IPS-NIHi11 (cell line): ENCODE data around the gene KIR3DL3.
"Not testable (repeated sequence)": the region's sequence is repeated elsewhere in the genome, so short reads cannot be mapped to it uniquely, and the experiment has no call there.

ENCODE experiments used
- DNase-seq: peaks from one replicate; pipeline ENCODE4 v3.0.0; 2012; ENCODE audit warnings: mixed read lengths, low spot score

KIR3DL3 gene

DNA sequence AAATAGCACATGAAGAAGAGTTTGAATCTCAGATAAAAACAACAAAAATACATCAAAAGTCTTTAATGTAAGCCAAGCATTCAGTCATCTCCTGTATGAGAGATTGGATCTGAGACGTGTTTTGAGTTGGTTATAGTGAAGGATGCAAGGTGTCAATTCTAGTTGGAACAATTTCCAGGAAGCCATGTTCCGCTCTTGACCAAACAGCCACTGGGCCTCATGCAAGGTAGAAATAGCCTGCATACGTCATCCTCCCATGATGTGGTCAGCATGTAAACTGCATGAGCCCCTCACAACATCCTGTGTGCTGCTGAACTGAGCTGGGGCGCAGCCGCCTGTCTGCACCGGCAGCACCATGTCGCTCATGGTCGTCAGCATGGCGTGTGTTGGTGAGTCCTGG is at the start of gene KIR3DL3:
TSS of gene KIR3DL3 (plus strand) at position 301 of the 400 bp plus-strand sequence. CDS start at position 356, 55 bp downstream.
- DNase-seq = no peak

DNA sequence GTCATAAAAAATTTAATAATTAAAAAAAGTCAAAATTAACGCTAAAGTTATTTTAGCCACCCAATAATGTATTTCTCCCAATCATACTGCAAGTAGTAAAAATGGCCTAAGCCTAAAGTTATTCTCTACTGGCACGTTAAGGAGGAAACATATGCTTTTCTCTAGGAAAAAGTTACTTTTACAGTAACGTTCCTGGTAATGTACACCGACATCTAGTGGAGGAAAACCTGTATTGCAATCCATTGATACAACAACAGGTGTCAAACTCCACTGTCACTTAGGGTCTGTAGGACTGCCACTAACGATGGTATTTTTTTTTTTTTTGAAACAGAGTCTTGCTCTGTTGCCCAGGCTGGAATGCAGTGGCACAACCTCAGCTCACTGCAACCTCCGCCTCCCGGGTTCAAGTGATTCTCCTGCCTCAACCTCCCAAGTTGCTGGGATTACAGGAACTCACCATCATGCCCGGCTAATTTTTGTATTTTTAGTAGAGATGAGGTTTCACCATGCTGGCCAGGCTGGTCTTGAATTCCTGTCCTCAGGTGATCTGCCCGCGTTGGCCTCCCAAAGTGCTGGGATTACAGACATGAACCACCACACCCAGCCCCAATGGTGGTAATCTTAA is 47.9 kb upstream of the KIR3DL3 start:
- DNase-seq = peak; percentile 61

DNA sequence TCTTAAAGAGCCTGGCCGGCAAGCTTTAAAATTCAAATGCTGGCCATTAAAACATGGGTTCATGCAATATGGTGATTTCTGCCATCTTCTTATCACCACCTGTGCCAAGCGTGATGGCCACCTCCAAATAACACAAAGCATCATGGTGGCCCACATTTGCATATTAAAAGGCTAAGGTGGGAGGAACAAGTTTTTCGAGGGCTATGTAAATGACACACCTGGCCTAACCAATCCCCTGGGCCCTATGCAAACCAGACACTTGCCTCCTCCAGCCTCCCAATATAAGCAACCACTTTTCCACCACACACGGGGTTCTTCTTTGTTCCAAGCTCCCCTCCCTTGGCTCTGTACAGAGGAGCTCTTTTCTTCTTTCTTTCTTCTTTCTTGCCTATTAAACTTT is 47.0 kb upstream of the KIR3DL3 start:
- DNase-seq = no peak

DNA sequence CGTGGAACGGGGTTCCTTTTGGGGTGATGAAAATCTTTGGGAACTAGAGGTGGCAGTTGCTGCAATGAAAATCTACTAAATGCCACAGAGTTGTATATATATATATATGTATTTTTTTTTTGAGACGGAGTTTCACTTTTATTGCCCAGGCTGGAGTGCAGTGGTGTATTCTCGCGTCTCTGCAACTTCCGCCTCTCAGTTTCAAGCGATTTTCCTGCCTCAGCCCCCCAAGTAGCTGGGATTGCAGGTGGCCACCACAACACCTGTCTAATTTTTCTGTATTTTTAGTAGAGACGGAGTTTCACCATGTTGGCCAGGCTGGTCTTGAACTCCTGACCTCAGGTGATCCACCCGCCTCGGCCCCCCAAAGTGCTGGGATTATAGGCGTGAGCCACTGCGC is 42.6 kb upstream of the KIR3DL3 start:
- DNase-seq = not testable (repeated sequence)

DNA sequence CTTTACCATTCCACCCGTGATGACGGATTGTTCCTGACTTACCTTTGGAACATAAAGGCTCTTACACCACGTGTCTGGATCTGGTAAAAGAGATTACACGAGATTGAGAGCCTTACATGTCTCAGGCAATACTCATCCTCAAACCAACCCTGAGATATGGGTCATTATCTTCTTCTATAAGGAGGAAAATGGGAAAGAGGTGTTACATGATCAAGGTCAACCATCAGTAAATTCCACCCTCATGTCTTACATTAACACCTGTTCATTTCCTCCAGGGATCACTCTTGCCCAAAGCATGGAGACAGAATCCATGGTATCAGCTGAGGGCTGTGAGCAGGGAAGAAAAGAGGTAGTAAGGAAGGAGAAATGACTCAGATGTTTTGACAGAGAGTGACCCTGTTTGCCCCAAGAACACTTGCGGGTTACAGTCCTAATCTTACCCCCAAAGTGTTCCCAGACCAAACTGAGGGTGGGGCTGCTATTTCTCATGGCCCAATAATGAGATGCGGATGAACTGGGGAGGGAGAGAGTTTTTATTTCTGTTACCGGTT is 41.9 kb upstream of the KIR3DL3 start:
- DNase-seq = no peak

DNA sequence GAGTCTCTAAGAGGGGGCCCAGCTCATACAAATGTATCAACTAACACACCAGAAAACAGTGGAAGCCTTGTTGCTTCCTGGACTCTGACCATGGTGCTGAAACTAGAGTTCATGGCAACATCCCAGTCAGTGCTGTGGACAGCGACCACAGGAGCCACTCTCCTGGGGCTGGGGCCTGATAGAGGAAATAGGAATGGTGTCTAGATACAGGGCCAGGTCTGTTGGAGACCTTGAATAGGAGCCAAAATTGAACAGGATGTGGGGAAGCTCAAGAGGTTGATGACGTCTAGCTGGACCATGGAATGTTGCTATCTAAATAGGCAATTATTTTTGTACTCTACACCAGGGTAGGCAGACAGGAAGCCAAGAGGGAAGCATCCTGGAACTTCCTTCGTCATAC is 39.7 kb upstream of the KIR3DL3 start:
- DNase-seq = peak; percentile 45

DNA sequence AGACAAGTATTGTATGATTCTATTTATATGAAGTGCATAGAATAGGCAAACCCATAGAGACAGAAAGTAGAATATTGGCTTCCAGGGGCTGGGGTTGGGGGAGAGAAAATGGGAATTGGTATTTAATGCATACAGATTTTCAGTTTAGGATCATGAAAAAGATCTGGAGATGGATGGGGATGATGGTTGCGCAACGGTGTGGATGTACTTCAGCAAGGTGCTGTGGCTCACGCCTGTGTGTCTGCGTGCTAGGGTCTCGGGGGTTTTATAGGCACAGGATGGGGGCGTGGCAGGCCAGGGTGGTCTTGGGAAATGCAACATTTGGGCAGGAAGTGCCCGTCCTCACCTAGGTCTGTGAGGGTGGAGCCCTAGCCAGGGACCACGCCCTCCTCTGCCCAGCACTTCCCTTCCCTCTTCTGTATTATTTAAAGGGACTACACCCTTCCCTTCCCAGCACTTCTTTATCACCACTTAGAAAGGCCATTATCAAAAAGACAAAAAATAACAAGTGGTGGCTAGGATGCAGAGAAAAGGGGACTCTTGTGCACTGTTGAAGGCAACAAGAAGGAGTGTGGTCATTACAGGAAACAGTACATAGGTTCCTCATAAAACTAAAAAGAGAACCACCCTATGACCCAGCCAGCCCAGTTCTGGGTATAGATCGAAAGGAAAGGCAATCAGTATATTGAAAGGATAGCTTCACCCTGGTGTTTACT is 32.5 kb upstream of the KIR3DL3 start:
- DNase-seq = no peak

DNA sequence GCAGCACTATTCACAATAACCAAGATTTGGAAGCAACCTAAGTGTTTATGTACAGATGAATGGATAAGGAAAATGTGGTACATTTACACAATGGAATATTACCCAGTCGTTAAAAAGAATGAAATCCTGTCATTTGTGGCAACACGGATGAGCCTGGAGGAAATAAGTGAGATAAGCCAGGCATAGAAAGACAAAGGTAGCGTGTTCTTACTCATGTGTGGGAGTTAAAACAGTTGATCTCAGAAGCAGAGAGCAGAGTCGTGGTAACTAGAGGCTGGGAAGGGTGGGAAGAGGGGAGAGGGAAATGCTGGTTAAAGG is 32.0 kb upstream of the KIR3DL3 start:
- DNase-seq = no peak

DNA sequence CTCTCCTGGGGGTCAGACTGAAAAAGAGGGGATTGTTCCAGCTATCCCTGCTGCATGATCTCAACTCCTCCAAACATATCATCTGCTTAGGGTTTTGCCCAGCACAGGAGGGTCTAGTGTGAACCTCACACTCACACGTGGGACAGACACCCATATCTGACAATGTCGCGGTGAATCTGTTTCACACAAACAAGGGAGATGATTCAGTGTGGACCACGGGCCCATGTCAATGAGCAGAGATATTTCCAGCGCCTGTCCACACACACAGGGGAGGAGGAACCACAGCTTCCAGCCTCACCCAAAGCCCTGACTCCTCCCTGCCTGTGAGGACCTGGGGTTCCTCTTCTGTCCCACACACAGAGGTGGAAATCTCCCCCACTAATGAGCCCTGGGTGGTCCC is 29.6 kb upstream of the KIR3DL3 start:
- DNase-seq = no peak

DNA sequence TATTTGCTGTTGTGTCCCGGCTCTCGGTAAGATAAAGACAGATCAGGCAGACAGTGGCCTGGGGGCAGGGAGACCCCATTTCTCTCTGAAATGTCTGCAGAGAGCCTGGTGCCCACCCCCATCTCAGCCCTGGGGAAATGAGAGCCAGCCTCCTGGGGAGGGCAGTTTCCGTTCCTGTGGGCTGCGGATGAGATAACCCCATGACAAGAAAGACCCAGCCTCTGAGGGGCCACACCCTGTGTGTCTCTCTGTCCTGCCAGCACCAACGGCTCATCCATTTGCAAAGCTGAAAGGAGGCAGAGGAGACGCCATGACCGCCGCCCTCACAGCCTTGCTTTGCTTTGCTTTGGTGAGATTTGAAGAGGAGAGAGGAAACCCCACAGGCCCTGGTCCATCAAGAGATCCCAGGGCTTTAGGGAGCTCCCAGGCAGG is 28.1 kb upstream of the KIR3DL3 start:
- DNase-seq = no peak

DNA sequence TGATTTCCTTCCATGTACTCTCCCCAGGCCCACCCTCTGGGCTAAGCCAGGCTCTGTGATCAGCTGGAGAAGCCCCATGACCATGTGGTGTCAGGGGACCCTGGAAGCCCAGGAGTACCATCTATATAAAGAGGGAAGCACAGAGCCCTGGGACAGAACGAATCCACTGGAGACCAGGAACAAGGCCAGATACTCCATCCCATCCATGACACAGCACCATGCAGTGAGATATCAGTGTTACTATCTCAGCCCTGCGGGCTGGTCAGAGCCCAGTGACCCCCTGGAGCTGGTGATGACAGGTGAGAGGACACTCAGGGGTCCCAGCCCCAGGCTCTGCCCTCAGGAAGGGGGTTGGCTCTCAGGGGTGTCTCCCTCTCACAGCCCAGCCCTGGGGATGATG is 27.5 kb upstream of the KIR3DL3 start:
- no peak for DNase-seq

DNA sequence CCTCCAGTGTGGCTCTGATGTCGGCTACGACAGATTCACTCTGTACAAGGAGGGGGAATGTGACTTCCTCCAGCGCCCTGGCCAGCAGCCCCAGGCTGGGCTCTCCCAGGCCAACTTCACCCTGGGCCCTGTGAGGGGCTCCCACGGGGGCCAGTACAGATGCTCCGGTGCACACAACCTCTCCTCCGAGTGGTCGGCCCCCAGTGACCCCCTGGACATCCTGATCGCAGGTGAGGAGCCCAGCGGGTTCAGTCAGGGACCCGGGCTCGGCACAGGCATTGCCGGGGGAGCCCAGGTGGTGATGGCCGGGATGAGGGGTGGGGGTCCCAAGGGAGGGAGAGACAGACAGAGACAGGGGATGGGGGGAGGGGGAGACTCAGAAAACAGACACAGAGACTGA is 26.5 kb upstream of the KIR3DL3 start:
- DNase-seq = not testable (repeated sequence)

DNA sequence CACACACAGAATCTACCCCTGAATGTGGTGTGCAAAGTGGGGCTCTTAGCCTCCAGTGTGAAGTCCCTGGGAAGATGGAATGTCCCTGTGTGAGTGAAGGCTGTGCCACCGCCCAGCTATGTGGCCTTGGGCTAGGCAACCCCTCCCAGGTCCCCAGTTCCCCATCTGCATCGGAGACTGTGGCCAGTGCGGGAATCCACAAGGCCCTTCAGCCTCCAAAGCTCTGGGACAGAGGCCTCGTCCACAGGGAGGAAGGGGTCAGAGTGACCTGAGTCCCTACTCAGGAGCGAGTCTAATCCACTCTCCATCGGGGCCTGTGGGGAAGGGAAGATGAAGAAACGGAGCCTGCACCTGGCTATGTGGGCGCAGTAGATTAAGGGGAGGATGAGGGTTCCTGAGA is 19.3 kb upstream of the KIR3DL3 start:
- no peak for DNase-seq

DNA sequence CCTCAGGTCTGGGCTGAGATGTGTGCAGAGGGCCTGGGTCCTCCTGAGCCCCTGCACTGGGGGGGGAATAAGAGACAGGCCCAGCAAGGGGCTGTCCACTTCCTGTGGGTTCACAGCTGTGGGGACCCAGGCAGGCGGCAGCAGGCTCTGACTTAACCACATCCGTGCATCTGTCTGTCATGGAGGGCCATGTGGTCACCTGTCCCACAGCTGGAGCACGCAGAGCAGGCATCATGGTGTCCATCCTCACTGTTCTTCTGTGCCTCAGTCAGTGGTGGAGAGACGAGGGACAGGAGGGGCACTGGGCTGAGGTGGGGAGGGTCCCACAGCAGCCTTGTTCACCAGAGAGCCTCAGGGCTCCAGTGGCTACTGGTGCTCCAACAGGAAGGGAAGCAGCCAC is 16.3 kb upstream of the KIR3DL3 start:
- DNase-seq = no peak

DNA sequence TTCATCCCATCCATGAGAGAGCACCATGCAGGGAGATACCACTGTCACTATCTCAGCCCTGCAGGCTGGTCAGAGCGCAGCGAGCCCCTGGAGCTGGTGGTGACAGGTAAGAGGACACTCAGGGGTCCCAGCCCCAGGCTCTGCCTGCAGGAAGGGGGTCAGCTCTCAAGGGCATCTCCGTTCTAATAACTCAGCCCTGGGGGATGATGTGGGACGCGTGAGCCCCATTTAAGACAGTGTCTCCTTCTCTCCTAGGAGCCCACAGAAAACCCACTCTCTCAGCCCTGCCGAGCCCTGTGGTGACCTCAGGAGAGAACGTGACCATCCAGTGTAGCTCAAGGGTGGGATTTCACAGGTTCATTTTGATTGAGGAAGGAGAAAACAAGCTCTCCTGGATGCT is 15.5 kb upstream of the KIR3DL3 start:
- DNase-seq = no peak

DNA sequence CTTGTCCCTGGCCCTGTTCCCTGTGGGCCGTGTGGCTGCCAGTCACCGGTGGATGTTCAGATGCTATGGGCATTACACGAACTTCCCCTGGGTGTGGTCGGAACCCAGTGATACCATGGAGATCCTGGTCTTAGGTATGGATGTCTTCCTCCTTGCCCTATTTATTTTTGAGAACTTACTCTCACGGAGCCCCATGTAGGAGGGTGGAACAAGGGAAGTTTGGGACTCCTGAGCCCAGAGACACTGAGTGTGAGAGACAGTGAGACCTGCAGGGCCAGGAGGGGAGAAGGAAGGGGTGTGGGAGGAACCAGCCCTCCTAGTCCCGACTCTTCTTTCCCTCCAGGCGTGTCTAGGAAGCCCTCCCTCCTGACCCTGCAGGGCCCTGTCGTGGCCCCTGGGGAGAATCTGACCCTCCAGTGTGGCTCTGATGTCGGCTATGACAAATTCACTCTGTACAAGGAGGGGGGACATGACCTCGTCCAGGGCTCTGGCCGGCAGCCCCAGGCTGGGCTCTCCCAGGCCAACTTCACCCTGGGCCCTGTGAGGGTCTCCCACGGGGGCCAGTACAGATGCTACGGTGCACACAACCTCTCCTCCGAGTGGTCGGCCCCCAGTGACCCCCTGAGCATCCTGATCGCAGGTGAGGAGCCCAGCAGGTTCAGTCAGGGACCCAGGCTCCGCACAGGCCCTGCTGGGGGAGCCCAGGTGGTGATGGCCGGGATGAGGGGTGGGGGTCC is 14.9 kb upstream of the KIR3DL3 start:
- DNase-seq = no peak

DNA sequence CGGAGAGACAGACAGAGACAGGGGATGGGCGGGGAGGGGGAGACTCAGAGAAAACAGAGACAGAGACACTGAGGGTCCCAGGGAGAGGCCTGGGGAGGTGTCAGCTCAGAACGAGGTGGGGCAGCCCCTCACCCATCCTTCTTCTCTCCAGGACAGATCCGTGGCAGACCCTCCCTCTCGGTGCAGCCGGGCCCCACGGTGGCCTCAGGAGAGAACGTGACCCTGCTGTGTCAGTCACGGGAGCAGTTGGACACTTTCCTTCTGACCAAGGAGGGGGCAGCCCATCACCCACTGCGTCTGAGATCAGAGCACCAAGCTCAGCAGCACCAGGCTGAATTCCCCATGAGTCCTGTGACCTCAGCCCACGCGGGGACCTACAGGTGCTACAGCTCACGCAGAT is 14.3 kb upstream of the KIR3DL3 start:
- not testable (repeated sequence) for DNase-seq

DNA sequence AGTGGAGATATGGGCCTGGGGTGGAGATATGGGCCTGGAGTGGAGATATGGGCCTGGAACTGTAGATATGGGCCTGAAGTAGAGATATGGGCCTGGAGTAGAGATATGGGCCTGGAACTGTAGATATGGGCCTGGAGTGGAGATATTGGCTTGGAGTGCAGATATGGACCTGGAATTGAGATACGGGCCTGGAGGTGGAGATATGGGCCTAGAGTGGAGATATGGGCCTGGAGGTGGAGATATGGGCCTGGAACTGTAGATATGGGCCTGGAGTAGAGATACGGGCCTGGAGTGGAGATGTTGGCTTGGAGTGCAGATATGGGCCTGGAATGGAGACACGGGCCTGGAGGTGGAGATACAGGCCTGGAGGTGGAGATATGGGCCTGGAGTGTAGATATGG is 402 bp downstream of the KIR3DL3 start:
- DNase-seq = no peak

DNA sequence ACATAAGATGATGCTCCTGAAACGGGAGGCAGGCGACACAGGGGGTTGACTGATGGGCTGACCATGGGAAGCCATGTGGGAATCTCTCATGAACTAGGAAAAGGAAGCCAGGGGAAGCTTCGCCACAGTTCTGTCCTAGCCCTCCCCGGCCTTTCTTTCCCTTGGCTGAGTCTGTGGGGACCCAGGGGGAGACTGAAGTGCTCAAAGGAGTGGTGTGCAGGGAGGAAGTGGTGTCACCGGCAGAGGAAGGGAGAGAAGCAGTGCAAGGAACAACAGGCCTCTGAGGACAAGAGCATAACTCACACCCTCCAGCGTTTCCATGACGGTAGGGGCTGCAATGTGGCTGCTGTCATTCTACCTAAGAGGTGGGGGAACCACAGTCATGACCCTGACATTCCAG is 1.1 kb downstream of the KIR3DL3 start:
- no peak for DNase-seq

DNA sequence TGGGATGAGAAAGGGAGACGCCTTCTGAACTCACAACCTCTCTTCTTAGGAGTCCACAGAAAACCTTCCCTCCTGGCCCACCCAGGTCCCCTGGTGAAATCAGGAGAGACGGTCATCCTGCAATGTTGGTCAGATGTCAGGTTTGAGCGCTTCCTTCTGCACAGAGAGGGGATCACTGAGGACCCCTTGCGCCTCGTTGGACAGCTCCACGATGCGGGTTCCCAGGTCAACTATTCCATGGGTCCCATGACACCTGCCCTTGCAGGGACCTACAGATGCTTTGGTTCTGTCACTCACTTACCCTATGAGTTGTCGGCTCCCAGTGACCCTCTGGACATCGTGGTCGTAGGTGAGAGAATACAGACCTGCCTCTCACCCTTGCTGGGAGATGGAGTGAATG is 3.3 kb downstream of the KIR3DL3 start:
- DNase-seq = no peak

DNA sequence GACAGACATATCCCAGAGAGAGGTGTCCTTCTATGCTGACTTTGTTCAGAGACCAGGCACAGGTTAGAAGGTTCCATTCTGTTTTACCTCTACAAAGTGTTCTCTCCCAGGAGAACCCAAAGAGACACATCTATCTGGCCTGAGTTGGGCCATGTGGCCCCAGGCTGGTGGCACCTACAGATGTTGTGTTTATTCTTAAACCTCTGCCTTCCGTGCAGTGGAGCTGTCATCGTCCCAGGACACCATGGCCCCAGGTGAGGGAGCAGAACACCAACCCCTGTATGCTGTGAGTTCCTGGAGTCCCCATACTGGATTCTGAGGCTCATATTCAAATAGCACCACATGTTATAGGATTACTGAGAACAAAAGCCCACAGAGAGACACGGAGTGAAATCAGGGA is 3.9 kb downstream of the KIR3DL3 start:
- no peak for DNase-seq

DNA sequence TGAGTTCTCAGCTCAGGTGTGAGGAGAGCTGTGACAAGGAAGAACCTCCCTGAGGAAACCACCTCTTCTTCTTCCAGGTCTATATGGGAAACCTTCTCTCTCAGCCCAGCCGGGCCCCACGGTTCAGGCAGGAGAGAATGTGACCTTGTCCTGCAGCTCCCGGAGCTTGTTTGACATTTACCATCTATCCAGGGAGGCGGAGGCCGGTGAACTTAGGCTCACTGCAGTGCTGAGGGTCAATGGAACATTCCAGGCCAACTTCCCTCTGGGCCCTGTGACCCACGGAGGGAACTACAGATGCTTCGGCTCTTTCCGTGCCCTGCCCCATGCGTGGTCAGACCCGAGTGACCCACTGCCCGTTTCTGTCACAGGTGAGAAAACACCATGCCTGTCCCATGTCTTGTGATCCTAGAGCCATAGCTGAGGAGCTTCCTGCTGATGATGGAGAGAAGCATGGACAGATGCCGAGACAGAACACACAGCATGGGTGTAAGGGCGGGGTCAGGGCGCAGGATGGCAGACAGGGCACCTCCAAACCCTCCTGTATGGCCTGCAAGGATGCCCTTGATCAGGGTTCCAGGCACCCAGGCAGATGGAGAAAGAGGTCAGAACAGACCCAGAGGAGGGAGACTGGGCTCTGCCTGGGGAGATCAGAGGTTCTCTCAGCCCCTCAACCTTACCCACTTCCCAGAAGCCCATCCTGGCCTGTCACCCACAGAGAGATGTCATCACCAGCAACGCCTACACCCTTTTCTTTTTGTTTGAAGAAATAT is 5.4 kb downstream of the KIR3DL3 start:
- no peak for DNase-seq
